Ascending aorta (tissue), 2 donors: ENCODE results near the gene MRPL54. TPM values are rescaled to one million over a fixed set of nuclear protein-coding genes. Genes with fewer than 3 reads are reported as not detected.
"Not testable (repeated sequence)": the region's sequence is repeated elsewhere in the genome, so short reads cannot be mapped to it uniquely, and the experiment has no call there.

Experiments
- DNase-seq, 2 donors: peaks; one replicate each; pipeline ENCODE4 v3.0.0-alpha.2; 2019; ENCODE audit warnings: low spot score in 2 of 2
- H3K27ac ChIP-seq, 2 donors: fragments of 200-600 bp; sonication (generic); one replicate each; pipeline ENCODE4 v1.5.1; 2016 to 2017; ENCODE audit warnings: mild to moderate bottlenecking in 1 of 2
- H3K27me3 ChIP-seq: fragments of 200-600 bp; sonication (generic); one replicate; pipeline ENCODE4 v1.5.1; 2017
- H3K36me3 ChIP-seq, 2 donors: fragments of 200-600 bp; sonication (generic); one replicate each; pipeline ENCODE4 v1.5.1; 2016
- H3K4me1 ChIP-seq, 2 donors: fragments of 200-600 bp; sonication (generic); one replicate each; pipeline ENCODE4 v1.5.1; 2016 to 2017; ENCODE audit warnings: mild to moderate bottlenecking in 1 of 2
- H3K4me3 ChIP-seq, 2 donors: fragments of 200-600 bp; sonication (generic); one replicate each; pipeline ENCODE4 v1.5.1; 2016 to 2017; ENCODE audit warnings: mild to moderate bottlenecking in 1 of 2
- H3K9me3 ChIP-seq, 2 donors: fragments of 200-600 bp; sonication (generic); one replicate each; pipeline ENCODE4 v1.5.1; 2016
- intact Hi-C: fragments of 100-400 bp; cut with DNase I; formaldehyde crosslinking; loops from one replicate; pipeline ENCODE4 v1.15.1; 2023
- total RNA-seq: library from RNA; depleted of rRNA; stranded (reverse); fragments of >200 nt; gene quantifications from one replicate; pipeline ENCODE4 v1.1.0, GENCODE V29; 2016
- TF ChIP-seq, protein P1 (sequence below), 3 experiments: fragments of 200-600 bp in 2 of 3; fragments of 450-650 bp in 1 of 3; sonication (generic) in 2 of 3; IDR thresholded peaks; one replicate each; pipeline ENCODE4 v1.5.1; 2016 to 2019; ENCODE audit warnings: antibody characterized with exemption in 3 of 3, mild to moderate bottlenecking in 1 of 3, moderate library complexity in 1 of 3

The MRPL54 gene
- total RNA-seq, 1 donor from 2014 or later, result 34.9 TPM

- H3K36me3 ChIP-seq, result peaks cover 37 to 55% of the 10 kb centered on the region in 2 donors
Measured at GRCh38 chr19:3752492-3752891, 10.0 kb upstream of the MRPL54 start.

GRCh38 chr19:3753631-3754410, 8.7 kb upstream of the MRPL54 start:
- intact Hi-C loops, result no loop called here
- TF ChIP-seq, protein P1, sequence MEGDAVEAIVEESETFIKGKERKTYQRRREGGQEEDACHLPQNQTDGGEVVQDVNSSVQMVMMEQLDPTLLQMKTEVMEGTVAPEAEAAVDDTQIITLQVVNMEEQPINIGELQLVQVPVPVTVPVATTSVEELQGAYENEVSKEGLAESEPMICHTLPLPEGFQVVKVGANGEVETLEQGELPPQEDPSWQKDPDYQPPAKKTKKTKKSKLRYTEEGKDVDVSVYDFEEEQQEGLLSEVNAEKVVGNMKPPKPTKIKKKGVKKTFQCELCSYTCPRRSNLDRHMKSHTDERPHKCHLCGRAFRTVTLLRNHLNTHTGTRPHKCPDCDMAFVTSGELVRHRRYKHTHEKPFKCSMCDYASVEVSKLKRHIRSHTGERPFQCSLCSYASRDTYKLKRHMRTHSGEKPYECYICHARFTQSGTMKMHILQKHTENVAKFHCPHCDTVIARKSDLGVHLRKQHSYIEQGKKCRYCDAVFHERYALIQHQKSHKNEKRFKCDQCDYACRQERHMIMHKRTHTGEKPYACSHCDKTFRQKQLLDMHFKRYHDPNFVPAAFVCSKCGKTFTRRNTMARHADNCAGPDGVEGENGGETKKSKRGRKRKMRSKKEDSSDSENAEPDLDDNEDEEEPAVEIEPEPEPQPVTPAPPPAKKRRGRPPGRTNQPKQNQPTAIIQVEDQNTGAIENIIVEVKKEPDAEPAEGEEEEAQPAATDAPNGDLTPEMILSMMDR (IDR thresholded peaks at IDR 0.05), result no peak

More at GRCh38 chr19:3752492-3752891, 10.0 kb upstream of the MRPL54 start:
- Histone ChIP-seq H3K4me1 (no peaks in the 10 kb centered on the region), H3K27me3 (no peaks in the 10 kb centered on the region), H3K27ac (no peak overlapping the region), H3K9me3 (no peaks in the 10 kb centered on the region), H3K4me3 (no peak overlapping the region)
- TF ChIP-seq, protein P1 (IDR thresholded peaks at IDR 0.05), result no peak
- no peak for DNase-seq
- intact Hi-C loops, result no loop called here

GRCh38 chr19:3757705-3758104, 4.8 kb upstream of the MRPL54 start:
- H3K27me3 ChIP-seq, H3K27ac ChIP-seq, DNase-seq, H3K4me3 ChIP-seq, intact Hi-C loops, H3K9me3 ChIP-seq: not testable (repeated sequence)
- H3K4me1 ChIP-seq, result peaks cover 9 to 16% of the 10 kb centered on the region in 2 donors
- peaks cover 14 to 43% of the 10 kb centered on the region in 2 donors for H3K36me3 ChIP-seq

More at GRCh38 chr19:3753631-3754410, 8.7 kb upstream of the MRPL54 start:
- H3K4me1 ChIP-seq, result peaks cover 0 to 3% of the 10 kb centered on the region in 2 donors
- no peaks in the 10 kb centered on the region for H3K27me3 ChIP-seq
- H3K9me3 ChIP-seq, result no peaks in the 10 kb centered on the region
- peaks cover 37 to 69% of the 10 kb centered on the region in 2 donors for H3K36me3 ChIP-seq
- no peak overlapping the region for H3K27ac ChIP-seq
- no peak for DNase-seq
- H3K4me3 ChIP-seq, result no peak overlapping the region

DNA sequence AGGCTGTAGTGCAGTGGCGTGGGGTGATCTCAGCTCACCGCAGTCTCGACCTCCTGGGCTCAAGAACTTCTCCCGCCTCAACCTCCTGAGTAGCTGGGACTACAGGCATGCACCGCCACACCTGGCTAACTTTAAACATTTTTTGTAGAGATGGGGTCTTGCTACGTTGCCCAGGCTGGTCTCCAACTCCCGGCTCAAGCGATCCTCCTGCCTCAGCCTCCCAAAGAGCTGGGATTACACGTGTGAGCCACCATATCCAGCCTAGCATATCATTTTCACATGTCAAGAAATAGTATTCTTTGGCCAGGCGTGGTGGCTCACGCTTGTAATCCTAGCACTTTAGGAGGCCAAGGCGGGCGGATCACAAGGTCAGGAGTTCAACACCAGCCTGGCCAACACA, 4.2 kb upstream of the MRPL54 start:
- H3K27me3 ChIP-seq, H3K4me3 ChIP-seq, H3K9me3 ChIP-seq, intact Hi-C loops, DNase-seq, H3K27ac ChIP-seq: not testable (repeated sequence)
- peaks cover 9 to 37% of the 10 kb centered on the region in 2 donors for H3K36me3 ChIP-seq
- peaks cover 9 to 20% of the 10 kb centered on the region in 2 donors for H3K4me1 ChIP-seq

- intact Hi-C loops, result loop anchor here (5.0 kb wide), 4 partner anchors 308 to 1208 kb away; partner anchors contain the start of genes ANKRD24, KDM4B, SIRT6 and ZBTB7A
- peaks cover 9 to 22% of the 10 kb centered on the region in 2 donors for H3K4me1 ChIP-seq
Measured at GRCh38 chr19:3759482-3760254, 2.8 kb upstream of the MRPL54 start.

DNA sequence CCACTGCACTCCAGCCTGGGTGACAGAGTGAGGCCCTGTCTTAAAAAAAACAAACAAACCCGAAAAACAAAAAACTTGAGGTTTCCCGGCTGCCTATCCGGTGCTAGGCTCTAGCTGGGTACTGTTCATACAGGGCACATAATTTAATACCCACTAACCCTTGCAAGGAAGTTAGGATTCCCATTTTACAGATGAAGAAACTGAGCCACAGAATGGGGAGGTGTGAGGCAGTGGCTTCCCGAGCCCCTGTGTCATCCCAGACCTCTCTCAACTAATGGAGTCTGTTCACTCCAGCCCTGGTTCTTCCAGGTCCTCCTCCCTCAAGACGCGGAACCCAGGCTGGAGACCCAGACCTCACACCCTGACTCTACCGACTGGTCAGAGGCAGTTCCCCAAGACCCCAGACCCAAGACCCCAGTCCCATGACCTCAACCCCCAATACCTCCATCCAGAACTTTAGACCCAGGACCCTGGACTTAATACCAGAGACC, 1.6 kb upstream of the MRPL54 start:
- Histone ChIP-seq H3K9me3 (no peaks in the 10 kb centered on the region), H3K27ac (peak overlapping the region; percentile 87 to 98), H3K36me3 (peaks cover 11 to 33% of the 10 kb centered on the region in 2 donors), H3K4me3 (peak overlapping the region; percentile 88 to 95), H3K4me1 (peaks cover 9 to 22% of the 10 kb centered on the region in 2 donors), H3K27me3 (no peaks in the 10 kb centered on the region)
- intact Hi-C loops, result loop anchor here (5.0 kb wide), 4 partner anchors 306 to 1206 kb away; partner anchors contain the start of genes ANKRD24, KDM4B, SIRT6 and ZBTB7A
- no peak for DNase-seq
- TF ChIP-seq, protein P1 (IDR thresholded peaks at IDR 0.05), result no peak

More at GRCh38 chr19:3759482-3760254, 2.8 kb upstream of the MRPL54 start:
- H3K9me3 ChIP-seq, result no peaks in the 10 kb centered on the region
- no peak overlapping the region for H3K27ac ChIP-seq
- peaks cover 4 to 28% of the 10 kb centered on the region in 2 donors for H3K36me3 ChIP-seq
- peak overlapping the region in 1 of 2 donors; percentile 95 for H3K4me3 ChIP-seq
- no peak for DNase-seq
- TF ChIP-seq, protein P1 (IDR thresholded peaks at IDR 0.05), result no peak
- no peaks in the 10 kb centered on the region for H3K27me3 ChIP-seq
